ENCODE measurements around the gene TRIM50. TPM values are rescaled to one million over a fixed set of nuclear protein-coding genes. Genes with fewer than 3 reads are reported as not detected.

TRIM50 gene
- total and polyA plus RNA-seq, 2 of the 13 experiments (the other 11 are each of a cell fraction or from before 2014, with no cell fraction given) = 4.2 to 24.5 TPM

- TF ChIP-seq JUN (CRISPR knock-in tag; IDR thresholded peaks at IDR 0.05) = no peak
- 0 out of 2 replicates have a peak, but pooled peaks have one; percentile 48 for TF ChIP-seq MIER3 (CRISPR knock-in tag; IDR thresholded peaks at IDR 0.05; ENCODE audit: borderline replicate concordance)
- no peak for TF ChIP-seq ZNF180 (CRISPR knock-in tag; IDR thresholded peaks at IDR 0.05; ENCODE audit: borderline replicate concordance, low read depth)
- TF ChIP-seq TOPORS (CRISPR knock-in tag; IDR thresholded peaks at IDR 0.05) = no peak
- TF ChIP-seq HNF1A (IDR thresholded peaks at IDR 0.05; ENCODE audit: low read depth) = no peak
- peak; percentile 28; the same call in 1 of the 2 replicates for TF ChIP-seq HNF1A (CRISPR knock-in tag; IDR thresholded peaks at IDR 0.05; ENCODE audit: borderline replicate concordance)
- TF ChIP-seq THAP7 (CRISPR knock-in tag; IDR thresholded peaks at IDR 0.05) = no peak
- TF ChIP-seq ZNF503 (CRISPR knock-in tag; IDR thresholded peaks at IDR 0.05) = no peak
- TF ChIP-seq HMG20B (CRISPR knock-in tag; conservative IDR thresholded peaks at IDR 0.05) = no peak
- no peak for TF ChIP-seq RELA (CRISPR knock-in tag; IDR thresholded peaks at IDR 0.05)
- TF ChIP-seq TFE3 (CRISPR knock-in tag; IDR thresholded peaks at IDR 0.05) = peak; percentile 45; the same call in 1 of the 2 replicates
- no peak for TF ChIP-seq RBFOX2 (IDR thresholded peaks at IDR 0.05; ENCODE audit: low read depth, low read length)
- TF ChIP-seq ZNF713 (CRISPR knock-in tag; IDR thresholded peaks at IDR 0.05) = no peak
- peak; percentile 15; the same call in 1 of the 2 replicates for TF ChIP-seq SP4 (CRISPR knock-in tag; IDR thresholded peaks at IDR 0.05)
- TF ChIP-seq MNT (IDR thresholded peaks at IDR 0.05) = no peak
- TF ChIP-seq ZFP37 (CRISPR knock-in tag; IDR thresholded peaks at IDR 0.05; ENCODE audit: borderline replicate concordance) = no peak
- 0 out of 2 replicates have a peak, but pooled peaks have one; percentile 47 for TF ChIP-seq ZFP41 (CRISPR knock-in tag; IDR thresholded peaks at IDR 0.05; ENCODE audit: borderline replicate concordance)
- TF ChIP-seq BRF2 (CRISPR knock-in tag; IDR thresholded peaks at IDR 0.05) = no peak
- TF ChIP-seq ZNF296 (CRISPR knock-in tag; conservative IDR thresholded peaks at IDR 0.05) = no peak
- TF ChIP-seq RCOR2 (CRISPR knock-in tag; IDR thresholded peaks at IDR 0.05) = 0 out of 2 replicates have a peak, but pooled peaks have one; percentile 38
Measured at GRCh38 chr7:73342645-73343044, 14.8 kb upstream of the TRIM50 start (continued).
